LNCaP clone FGC (cell line): ENCODE results near the gene GIMD1.

Experiments used
- DNase-seq: peaks from one replicate; pipeline ENCODE4 v3.0.0-alpha.2; 2011; ENCODE audit warnings: low read depth
- H3K4me3 ChIP-seq: 2 replicates; pipeline ENCODE4 v1.5.1; 2011; ENCODE audit warnings: mild to moderate bottlenecking, low read depth, low read length, control low read depth
- CTCF ChIP-seq: IDR thresholded peaks from 2 replicates; pipeline ENCODE4 v1.5.1; 2012; ENCODE audit warnings: mild to moderate bottlenecking; ENCODE audit not compliant: control insufficient read depth, insufficient read depth; ENCODE audit errors: extremely low read depth

Gene GIMD1

GRCh38 chr4:106315476-106315967 is 53.1 kb downstream of the GIMD1 start:
- peak overlapping the region; percentile 89 for H3K4me3 ChIP-seq
- peak; percentile 46 for DNase-seq

GRCh38 chr4:106314960-106315359 is 53.6 kb downstream of the GIMD1 start:
- no peak for DNase-seq
- TF ChIP-seq CTCF, result no peak
- peak overlapping the region; percentile 89 for H3K4me3 ChIP-seq

More at GRCh38 chr4:106315476-106315967, 53.1 kb downstream of the GIMD1 start:
- TF ChIP-seq CTCF, result no peak

DNA sequence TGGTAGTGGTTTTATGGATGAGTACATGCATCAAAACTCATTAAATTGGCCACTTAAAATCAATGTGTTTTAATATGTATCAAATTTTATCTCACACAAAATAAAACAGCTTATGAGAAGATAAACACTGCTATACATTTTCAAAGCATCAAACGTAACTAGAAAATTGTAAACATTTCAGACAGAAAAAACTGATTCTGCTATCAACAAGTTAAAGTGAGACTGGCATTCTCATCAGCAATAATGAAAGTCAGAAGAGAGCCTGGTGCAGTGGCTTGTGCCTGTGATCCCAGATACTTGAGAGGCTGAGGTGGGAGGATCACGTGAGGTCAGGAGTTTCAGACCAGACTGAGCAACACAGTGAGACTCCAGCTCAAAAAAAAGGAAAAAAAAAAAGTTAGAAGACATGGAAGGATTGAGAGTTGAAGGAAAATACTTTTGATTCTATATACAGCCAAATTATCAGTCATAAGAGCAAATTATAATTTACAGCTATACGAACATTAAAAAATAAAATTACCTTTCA is 55.5 kb downstream of the GIMD1 start:
- no peak for DNase-seq
- TF ChIP-seq CTCF, result no peak
- no peak overlapping the region for H3K4me3 ChIP-seq

- DNase-seq, result no peak
- H3K4me3 ChIP-seq, result no peak overlapping the region
- no peak for TF ChIP-seq CTCF
These were observed 56.2 kb downstream of the GIMD1 start for GRCh38 chr4:106312377-106312776.
